ENCODE results near the gene IGF2BP1.

Gene IGF2BP1

GRCh38 chr17:48973806-48974205 lies 23.4 kb upstream of the IGF2BP1 start:
- Histone ChIP-seq H3K9me3 (ENCODE audit: insufficient read depth, low read length, severe bottlenecking) (no peaks in the 10 kb centered on the region), H2AFZ (ENCODE audit: low read depth, low read length) (no peak overlapping the region), H3K4me3 (ENCODE audit: low read depth in 1 of 2, low read length in 2 of 2) (no peak overlapping the region), H3K27ac (ENCODE audit: low read length) (no peak overlapping the region), H3K36me3 (ENCODE audit: insufficient read depth, low read length) (no peaks in the 10 kb centered on the region), H3K27me3 (ENCODE audit: insufficient read depth, low read length, poor library complexity) (no peaks in the 10 kb centered on the region), H3K79me2 (ENCODE audit: insufficient read depth, low read length) (no peaks in the 10 kb centered on the region), H4K20me1 (ENCODE audit: insufficient read depth, low read length) (no peaks in the 10 kb centered on the region), H3K9ac (ENCODE audit: low read depth, low read length) (no peak overlapping the region), H3K4me2 (ENCODE audit: insufficient read depth, low read length) (no peak overlapping the region), H3K4me1 (ENCODE audit: insufficient read depth, low read length) (no peaks in the 10 kb centered on the region)
- ATAC-seq (ENCODE audit: insufficient read depth, low read depth): no peak
- TF ChIP-seq, protein P1, sequence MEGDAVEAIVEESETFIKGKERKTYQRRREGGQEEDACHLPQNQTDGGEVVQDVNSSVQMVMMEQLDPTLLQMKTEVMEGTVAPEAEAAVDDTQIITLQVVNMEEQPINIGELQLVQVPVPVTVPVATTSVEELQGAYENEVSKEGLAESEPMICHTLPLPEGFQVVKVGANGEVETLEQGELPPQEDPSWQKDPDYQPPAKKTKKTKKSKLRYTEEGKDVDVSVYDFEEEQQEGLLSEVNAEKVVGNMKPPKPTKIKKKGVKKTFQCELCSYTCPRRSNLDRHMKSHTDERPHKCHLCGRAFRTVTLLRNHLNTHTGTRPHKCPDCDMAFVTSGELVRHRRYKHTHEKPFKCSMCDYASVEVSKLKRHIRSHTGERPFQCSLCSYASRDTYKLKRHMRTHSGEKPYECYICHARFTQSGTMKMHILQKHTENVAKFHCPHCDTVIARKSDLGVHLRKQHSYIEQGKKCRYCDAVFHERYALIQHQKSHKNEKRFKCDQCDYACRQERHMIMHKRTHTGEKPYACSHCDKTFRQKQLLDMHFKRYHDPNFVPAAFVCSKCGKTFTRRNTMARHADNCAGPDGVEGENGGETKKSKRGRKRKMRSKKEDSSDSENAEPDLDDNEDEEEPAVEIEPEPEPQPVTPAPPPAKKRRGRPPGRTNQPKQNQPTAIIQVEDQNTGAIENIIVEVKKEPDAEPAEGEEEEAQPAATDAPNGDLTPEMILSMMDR (IDR thresholded peaks at IDR 0.05; ENCODE audit: borderline replicate concordance, extremely low read depth, low read length, poor library complexity, severe bottlenecking): no peak
- TF ChIP-seq EZH2 (IDR thresholded peaks at IDR 0.05; ENCODE audit: borderline replicate concordance, low read depth, low read length, severe bottlenecking): no peak
- DNase-seq: no peak

GRCh38 chr17:48981927-48982539 lies 15.2 kb upstream of the IGF2BP1 start:
- Histone ChIP-seq H3K4me2 (ENCODE audit: insufficient read depth, low read length) (no peak overlapping the region), H3K79me2 (ENCODE audit: insufficient read depth, low read length) (no peaks in the 10 kb centered on the region), H3K9me3 (ENCODE audit: insufficient read depth, low read length, severe bottlenecking) (no peaks in the 10 kb centered on the region), H2AFZ (ENCODE audit: low read depth, low read length) (no peak overlapping the region), H4K20me1 (ENCODE audit: insufficient read depth, low read length) (no peaks in the 10 kb centered on the region), H3K9ac (ENCODE audit: low read depth, low read length) (no peak overlapping the region), H3K36me3 (ENCODE audit: insufficient read depth, low read length) (no peaks in the 10 kb centered on the region), H3K27me3 (ENCODE audit: insufficient read depth, low read length, poor library complexity) (peaks cover 3% of the 10 kb centered on the region), H3K27ac (ENCODE audit: low read length) (no peak overlapping the region), H3K4me1 (ENCODE audit: insufficient read depth, low read length) (no peaks in the 10 kb centered on the region), H3K4me3 (ENCODE audit: low read depth in 1 of 2, low read length in 2 of 2) (no peak overlapping the region)
- ATAC-seq (ENCODE audit: insufficient read depth, low read depth): no peak
- DNase-seq: no peak
- no peak for TF ChIP-seq EZH2 (IDR thresholded peaks at IDR 0.05; ENCODE audit: borderline replicate concordance, low read depth, low read length, severe bottlenecking)
- TF ChIP-seq, protein P1 (IDR thresholded peaks at IDR 0.05; ENCODE audit: borderline replicate concordance, extremely low read depth, low read length, poor library complexity, severe bottlenecking): no peak

GRCh38 chr17:48985436-48986245 lies 11.5 kb upstream of the IGF2BP1 start:
- Histone ChIP-seq H3K4me1 (ENCODE audit: insufficient read depth, low read length) (no peaks in the 10 kb centered on the region), H3K4me3 (ENCODE audit: low read depth in 1 of 2, low read length in 2 of 2) (no peak overlapping the region), H3K27ac (ENCODE audit: low read length) (no peak overlapping the region), H4K20me1 (ENCODE audit: insufficient read depth, low read length) (no peaks in the 10 kb centered on the region), H3K27me3 (ENCODE audit: insufficient read depth, low read length, poor library complexity) (peaks cover 11% of the 10 kb centered on the region), H3K79me2 (ENCODE audit: insufficient read depth, low read length) (no peaks in the 10 kb centered on the region), H2AFZ (ENCODE audit: low read depth, low read length) (no peak overlapping the region), H3K4me2 (ENCODE audit: insufficient read depth, low read length) (no peak overlapping the region), H3K9me3 (ENCODE audit: insufficient read depth, low read length, severe bottlenecking) (no peaks in the 10 kb centered on the region), H3K9ac (ENCODE audit: low read depth, low read length) (no peak overlapping the region), H3K36me3 (ENCODE audit: insufficient read depth, low read length) (no peaks in the 10 kb centered on the region)
- TF ChIP-seq, protein P1 (IDR thresholded peaks at IDR 0.05; ENCODE audit: borderline replicate concordance, extremely low read depth, low read length, poor library complexity, severe bottlenecking): no peak
- no peak for TF ChIP-seq EZH2 (IDR thresholded peaks at IDR 0.05; ENCODE audit: borderline replicate concordance, low read depth, low read length, severe bottlenecking)
- DNase-seq (no peak), ATAC-seq (ENCODE audit: insufficient read depth, low read depth) (no peak)
